HCT116 (cell line): ENCODE data around the gene MAN2B1. TPM values are rescaled to one million over a fixed set of nuclear protein-coding genes. Genes with fewer than 3 reads are reported as not detected.
A peak's percentile ranks its signal among the peaks of the same experiment; 100 is the strongest.

Experiments
- ATAC-seq: fragments of 200-7000 bp; cut with Tn5 transposase; 2 replicates; pipeline ENCODE4 v1.9.1; 2020; ENCODE audit warnings: mild to moderate bottlenecking, moderate library complexity
- BruUV-seq: library from RNA; stranded (reverse); fragments of 400-500 nt; replicated peaks from 2 replicates; lab custom pipeline; 2021; lab: Mats Ljungman, UMichigan
- CTCF ChIA-PET: fragments of 300-600 bp; sonication (Branson Sonifier 250); formaldehyde crosslinking; loops from one replicate; lab custom pipeline; 2021; ENCODE audit warnings: antibody characterized with exemption; lab: Charles Lee
- POLR2A ChIA-PET: fragments of 300-600, 350-600 bp; sonication (Branson Sonifier 250); formaldehyde crosslinking; loops from one replicate; lab custom pipeline; 2021; ENCODE audit warnings: antibody characterized with exemption; lab: Charles Lee
- RAD21 ChIA-PET, 2 experiments: fragments of 300-600 bp; sonication (Branson Sonifier 250); formaldehyde crosslinking; loops; one replicate each; lab custom pipeline; 2023; ENCODE audit warnings: low total read pairs in 2 of 2; ENCODE audit not compliant: uncharacterized antibody in 2 of 2, unreplicated experiment in 2 of 2, low non-redundant PET in 1 of 2; lab: Charles Lee
- DNase-seq: peaks from one replicate; pipeline ENCODE4 v3.0.0-alpha.2; 2010; ENCODE audit warnings: low read depth, low spot score
- H2AFZ ChIP-seq: fragments of 200-600 bp; shearing (Covaris generic), sonication (generic); 2 replicates; pipeline ENCODE4 v1.6.1; 2017; ENCODE audit warnings: low read depth, mixed run types, mixed read lengths, antibody characterized with exemption, low read length; ENCODE audit not compliant: poor library complexity, severe bottlenecking
- H3K27ac ChIP-seq: 2 replicates; pipeline ENCODE4 v1.5.1; 2012; ENCODE audit warnings: low read depth, low read length
- H3K27me3 ChIP-seq: fragments of 200-600 bp; sonication (generic); 2 replicates; pipeline ENCODE4 v1.6.1; 2016; ENCODE audit warnings: mixed run types, low read length, mixed read lengths; ENCODE audit not compliant: insufficient read depth
- H3K36me3 ChIP-seq, 2 experiments: fragments of 200-500 bp in 1 of 2; fragments of 200-600 bp in 1 of 2; sonication (Bioruptor generic) in 1 of 2; sonication (generic) in 1 of 2; 2 replicates each; pipeline versions ENCODE4 v1.5.1 to v1.6.1; 2014 to 2016; ENCODE audit warnings: low read length in 2 of 2, inconsistent platforms in 1 of 2, mixed read lengths in 1 of 2, mixed run types in 1 of 2; ENCODE audit not compliant: insufficient read depth in 2 of 2, control insufficient read depth in 1 of 2
- H3K4me1 ChIP-seq, 2 experiments: fragments of 200-600 bp in 1 of 2; sonication (generic) in 1 of 2; 2 replicates each; pipeline versions ENCODE4 v1.5.1 to v1.6.1; 2012 to 2017; ENCODE audit warnings: low read length in 2 of 2, inconsistent platforms in 1 of 2, mild to moderate bottlenecking in 1 of 2, mixed read lengths in 1 of 2, mixed run types in 1 of 2, moderate library complexity in 1 of 2; ENCODE audit not compliant: insufficient read depth in 2 of 2, control insufficient read depth in 1 of 2
- H3K4me2 ChIP-seq: fragments of 200-600 bp; sonication (generic); 2 replicates; pipeline ENCODE4 v1.6.1; 2017; ENCODE audit warnings: mixed run types, low read length, mixed read lengths
- H3K4me3 ChIP-seq, 2 experiments: fragments of 200-600 bp in 1 of 2; sonication (generic) in 1 of 2; replicated peaks in 1 of 2; 2 replicates each; pipeline ENCODE4 v1.5.1; 2011 to 2016; ENCODE audit warnings: low read length in 2 of 2, control low read depth in 1 of 2, low read depth in 1 of 2, mild to moderate bottlenecking in 1 of 2, mixed read lengths in 1 of 2, mixed run types in 1 of 2
- H3K79me2 ChIP-seq: fragments of 200-600 bp; sonication (generic); 2 replicates; pipeline ENCODE4 v1.6.1; 2017; ENCODE audit warnings: mild to moderate bottlenecking, mixed run types, low read length, moderate library complexity, mixed read lengths; ENCODE audit not compliant: insufficient read depth
- H3K9ac ChIP-seq: fragments of 200-600 bp; sonication (generic); 2 replicates; pipeline ENCODE4 v1.6.1; 2016; ENCODE audit warnings: low read length, mixed read lengths
- H3K9me2 ChIP-seq: fragments of 200-600 bp; sonication (generic), shearing (Covaris generic); 2 replicates; pipeline ENCODE4 v1.6.1; 2017; ENCODE audit warnings: mixed run types, mild to moderate bottlenecking, moderate library complexity; ENCODE audit not compliant: insufficient read depth
- H3K9me3 ChIP-seq, 2 experiments: fragments of 200-500 bp in 1 of 2; fragments of 200-600 bp in 1 of 2; sonication (Bioruptor generic) in 1 of 2; sonication (generic) in 1 of 2; 2 replicates each; pipeline ENCODE4 v1.6.1; 2014 to 2017; ENCODE audit warnings: low read length in 2 of 2, mixed read lengths in 2 of 2, inconsistent platforms in 1 of 2, low read depth in 1 of 2, mild to moderate bottlenecking in 1 of 2, mixed run types in 1 of 2, moderate library complexity in 1 of 2; ENCODE audit not compliant: control insufficient read depth in 1 of 2, insufficient read depth in 1 of 2
- H4K20me1 ChIP-seq: fragments of 200-600 bp; sonication (generic), shearing (Covaris generic); 2 replicates; pipeline ENCODE4 v1.6.1; 2017; ENCODE audit warnings: mixed run types, mild to moderate bottlenecking, moderate library complexity; ENCODE audit not compliant: insufficient read depth
- ELF1 ChIP-seq: IDR thresholded peaks from 2 replicates; pipeline ENCODE4 v1.6.1; 2012; ENCODE audit warnings: low read depth, borderline replicate concordance
- EZH2 ChIP-seq: fragments of 200-600 bp; sonication (generic); IDR thresholded peaks from 2 replicates; pipeline ENCODE4 v1.6.1; 2017; ENCODE audit warnings: antibody characterized with exemption, mixed run types
- EZH2phosphoT487 ChIP-seq: fragments of 200-600 bp; IDR thresholded peaks from 2 replicates; pipeline ENCODE4 v1.6.1; 2018; ENCODE audit warnings: antibody characterized with exemption, borderline replicate concordance
- FOSL1 ChIP-seq: IDR thresholded peaks from 2 replicates; pipeline ENCODE4 v1.6.1; 2012; ENCODE audit warnings: low read depth
- JUND ChIP-seq: IDR thresholded peaks from 2 replicates; pipeline ENCODE4 v1.6.1; 2012
- RAD21 ChIP-seq: IDR thresholded peaks from 2 replicates; pipeline ENCODE4 v1.6.1; 2012; ENCODE audit warnings: low read depth, mild to moderate bottlenecking
- TCF7L2 ChIP-seq: IDR thresholded peaks from 2 replicates; pipeline ENCODE4 v1.7.0; 2011; ENCODE audit warnings: borderline replicate concordance, inconsistent platforms; ENCODE audit not compliant: insufficient read depth, insufficient read length; ENCODE audit errors: extremely low read depth
- intact Hi-C: fragments of 100-400 bp; cut with micrococcal nuclease; formaldehyde crosslinking; loops from 2 replicates; pipeline ENCODE4 v1.10.0; 2022
- total RNA-seq: library from RNA; stranded (reverse); gene quantifications from one replicate; pipeline ENCODE4 v1.2.1, GENCODE V29; 2021; ENCODE audit not compliant: unreplicated experiment
- TF ChIP-seq, protein P1 (sequence below), 3 experiments: fragments of 200-600 bp in 1 of 3; sonication (generic) in 1 of 3; IDR thresholded peaks in 2 of 3; conservative IDR thresholded peaks in 1 of 3; 2 replicates each; pipeline ENCODE4 v1.5.1; 2012 to 2017; ENCODE audit warnings: low read depth in 2 of 3, low read length in 2 of 3, antibody characterized with exemption in 1 of 3, borderline replicate concordance in 1 of 3, control low read depth in 1 of 3, mild to moderate bottlenecking in 1 of 3, mixed read lengths in 1 of 3, mixed run types in 1 of 3, moderate library complexity in 1 of 3; ENCODE audit not compliant: insufficient read depth in 1 of 3
- TF ChIP-seq, protein P2 (sequence below): IDR thresholded peaks from 2 replicates; pipeline ENCODE4 v1.6.1; 2011; ENCODE audit warnings: mild to moderate bottlenecking, low read length, moderate library complexity; ENCODE audit not compliant: insufficient replicate concordance; ENCODE audit errors: extremely low read depth
- TF ChIP-seq, protein P3 (sequence below): IDR thresholded peaks from 2 replicates; pipeline ENCODE4 v1.6.1; 2012; ENCODE audit warnings: low read depth

MAN2B1 gene
- total RNA-seq, 1 experiment from 2014 or later = 48.3 TPM

DNA sequence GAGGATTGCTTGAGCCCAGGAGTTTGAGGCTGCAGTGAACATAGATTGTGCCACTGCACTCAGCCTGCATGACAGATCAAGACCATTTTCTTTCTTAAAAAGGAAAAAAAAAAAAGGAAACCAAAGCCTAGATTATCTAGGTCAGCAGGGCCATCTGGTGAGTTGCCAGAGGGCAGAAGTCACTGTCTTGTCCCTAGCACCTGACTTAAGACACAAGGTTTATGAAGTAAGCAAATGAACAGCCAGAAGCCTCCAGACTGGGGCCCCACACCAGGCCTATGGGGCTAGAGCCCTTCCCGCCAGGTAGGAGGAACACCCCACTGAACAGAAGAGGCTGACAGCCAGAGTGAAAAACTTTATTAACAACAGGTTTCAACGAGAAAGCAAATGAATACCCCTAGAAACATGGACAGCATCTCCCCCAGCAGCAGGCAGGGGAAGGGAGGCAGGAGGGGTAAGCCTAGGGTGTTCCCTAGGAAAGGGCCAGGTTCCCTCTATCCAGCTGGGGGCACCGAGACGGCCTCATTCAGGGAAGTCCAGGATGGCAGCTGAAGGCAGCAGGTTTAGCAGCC, 1.3 kb upstream of the MAN2B1 start:
- peak overlapping the region; percentile 88; the same call in 1 of the 2 replicates for H3K27ac ChIP-seq
- peak overlapping the region; percentile 95 to 98 for H3K4me3 ChIP-seq
- ChIA-PET POLR2A (no interaction called here), CTCF (no interaction called here), RAD21 (interaction anchor here in 1 of 2 experiments (0.6 kb wide), 1 partner anchor 171 kb away, joined by 7 read pairs; the partner anchor contains the start of gene MAST1)
- no peaks in the 10 kb centered on the region for H3K9me3 ChIP-seq
- TF ChIP-seq, protein P1, sequence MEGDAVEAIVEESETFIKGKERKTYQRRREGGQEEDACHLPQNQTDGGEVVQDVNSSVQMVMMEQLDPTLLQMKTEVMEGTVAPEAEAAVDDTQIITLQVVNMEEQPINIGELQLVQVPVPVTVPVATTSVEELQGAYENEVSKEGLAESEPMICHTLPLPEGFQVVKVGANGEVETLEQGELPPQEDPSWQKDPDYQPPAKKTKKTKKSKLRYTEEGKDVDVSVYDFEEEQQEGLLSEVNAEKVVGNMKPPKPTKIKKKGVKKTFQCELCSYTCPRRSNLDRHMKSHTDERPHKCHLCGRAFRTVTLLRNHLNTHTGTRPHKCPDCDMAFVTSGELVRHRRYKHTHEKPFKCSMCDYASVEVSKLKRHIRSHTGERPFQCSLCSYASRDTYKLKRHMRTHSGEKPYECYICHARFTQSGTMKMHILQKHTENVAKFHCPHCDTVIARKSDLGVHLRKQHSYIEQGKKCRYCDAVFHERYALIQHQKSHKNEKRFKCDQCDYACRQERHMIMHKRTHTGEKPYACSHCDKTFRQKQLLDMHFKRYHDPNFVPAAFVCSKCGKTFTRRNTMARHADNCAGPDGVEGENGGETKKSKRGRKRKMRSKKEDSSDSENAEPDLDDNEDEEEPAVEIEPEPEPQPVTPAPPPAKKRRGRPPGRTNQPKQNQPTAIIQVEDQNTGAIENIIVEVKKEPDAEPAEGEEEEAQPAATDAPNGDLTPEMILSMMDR (IDR thresholded peaks at IDR 0.05 in 2 of 3, conservative IDR thresholded peaks at IDR 0.05 in 1 of 3; ENCODE audit: borderline replicate concordance in 1 of 3, insufficient read depth in 1 of 3, low read depth in 2 of 3, low read length in 2 of 3) = no peak
- TF ChIP-seq EZH2phosphoT487 (no peak), TCF7L2 (no peak), EZH2 (no peak), ELF1 (no peak), RAD21 (no peak), JUND (no peak), FOSL1 (no peak)
- TF ChIP-seq, protein P2, sequence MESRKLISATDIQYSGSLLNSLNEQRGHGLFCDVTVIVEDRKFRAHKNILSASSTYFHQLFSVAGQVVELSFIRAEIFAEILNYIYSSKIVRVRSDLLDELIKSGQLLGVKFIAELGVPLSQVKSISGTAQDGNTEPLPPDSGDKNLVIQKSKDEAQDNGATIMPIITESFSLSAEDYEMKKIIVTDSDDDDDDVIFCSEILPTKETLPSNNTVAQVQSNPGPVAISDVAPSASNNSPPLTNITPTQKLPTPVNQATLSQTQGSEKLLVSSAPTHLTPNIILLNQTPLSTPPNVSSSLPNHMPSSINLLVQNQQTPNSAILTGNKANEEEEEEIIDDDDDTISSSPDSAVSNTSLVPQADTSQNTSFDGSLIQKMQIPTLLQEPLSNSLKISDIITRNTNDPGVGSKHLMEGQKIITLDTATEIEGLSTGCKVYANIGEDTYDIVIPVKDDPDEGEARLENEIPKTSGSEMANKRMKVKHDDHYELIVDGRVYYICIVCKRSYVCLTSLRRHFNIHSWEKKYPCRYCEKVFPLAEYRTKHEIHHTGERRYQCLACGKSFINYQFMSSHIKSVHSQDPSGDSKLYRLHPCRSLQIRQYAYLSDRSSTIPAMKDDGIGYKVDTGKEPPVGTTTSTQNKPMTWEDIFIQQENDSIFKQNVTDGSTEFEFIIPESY = no peak
- TF ChIP-seq, protein P3, sequence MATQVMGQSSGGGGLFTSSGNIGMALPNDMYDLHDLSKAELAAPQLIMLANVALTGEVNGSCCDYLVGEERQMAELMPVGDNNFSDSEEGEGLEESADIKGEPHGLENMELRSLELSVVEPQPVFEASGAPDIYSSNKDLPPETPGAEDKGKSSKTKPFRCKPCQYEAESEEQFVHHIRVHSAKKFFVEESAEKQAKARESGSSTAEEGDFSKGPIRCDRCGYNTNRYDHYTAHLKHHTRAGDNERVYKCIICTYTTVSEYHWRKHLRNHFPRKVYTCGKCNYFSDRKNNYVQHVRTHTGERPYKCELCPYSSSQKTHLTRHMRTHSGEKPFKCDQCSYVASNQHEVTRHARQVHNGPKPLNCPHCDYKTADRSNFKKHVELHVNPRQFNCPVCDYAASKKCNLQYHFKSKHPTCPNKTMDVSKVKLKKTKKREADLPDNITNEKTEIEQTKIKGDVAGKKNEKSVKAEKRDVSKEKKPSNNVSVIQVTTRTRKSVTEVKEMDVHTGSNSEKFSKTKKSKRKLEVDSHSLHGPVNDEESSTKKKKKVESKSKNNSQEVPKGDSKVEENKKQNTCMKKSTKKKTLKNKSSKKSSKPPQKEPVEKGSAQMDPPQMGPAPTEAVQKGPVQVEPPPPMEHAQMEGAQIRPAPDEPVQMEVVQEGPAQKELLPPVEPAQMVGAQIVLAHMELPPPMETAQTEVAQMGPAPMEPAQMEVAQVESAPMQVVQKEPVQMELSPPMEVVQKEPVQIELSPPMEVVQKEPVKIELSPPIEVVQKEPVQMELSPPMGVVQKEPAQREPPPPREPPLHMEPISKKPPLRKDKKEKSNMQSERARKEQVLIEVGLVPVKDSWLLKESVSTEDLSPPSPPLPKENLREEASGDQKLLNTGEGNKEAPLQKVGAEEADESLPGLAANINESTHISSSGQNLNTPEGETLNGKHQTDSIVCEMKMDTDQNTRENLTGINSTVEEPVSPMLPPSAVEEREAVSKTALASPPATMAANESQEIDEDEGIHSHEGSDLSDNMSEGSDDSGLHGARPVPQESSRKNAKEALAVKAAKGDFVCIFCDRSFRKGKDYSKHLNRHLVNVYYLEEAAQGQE = no peak
- peaks cover 19 to 37% of the 10 kb centered on the region in 2 experiments for H3K4me1 ChIP-seq
- peak overlapping the region; percentile 92 for H3K4me2 ChIP-seq
- DNase-seq (no peak), ATAC-seq (no peak)
- H3K27me3 ChIP-seq = no peaks in the 10 kb centered on the region
- H3K9ac ChIP-seq = peak overlapping the region; percentile 90; the same call in 1 of the 2 replicates
- no peaks in the 10 kb centered on the region for H3K9me2 ChIP-seq
- no TSS peak for BruUV-seq
- H4K20me1 ChIP-seq = no peaks in the 10 kb centered on the region
- no peak overlapping the region for H2AFZ ChIP-seq
- intact Hi-C loops = loop anchor here (5.0 to 10.0 kb wide), 2 partner anchors 56 to 743 kb away; partner anchors contain the start of genes ZNF490, ZNF700 and ZNF791
- H3K79me2 ChIP-seq = peaks cover 28% of the 10 kb centered on the region; the same call in 1 of the 2 replicates
- peaks cover 5 to 9% of the 10 kb centered on the region in 2 experiments; a peak in 3 of 4 replicates for H3K36me3 ChIP-seq
